ENCODE results near the gene DCHS1. TPM values are rescaled to one million over a fixed set of nuclear protein-coding genes. Genes with fewer than 3 reads are reported as not detected.

DCHS1 gene
- total and polyA plus RNA-seq, 2 of the 13 experiments (the other 11 are each of a cell fraction or from before 2014, with no cell fraction given), result under 0.01 to 0.03 TPM

- TF ChIP-seq CHCHD3 (CRISPR knock-in tag; IDR thresholded peaks at IDR 0.05), result no peak
- TF ChIP-seq ZNF678 (CRISPR knock-in tag; IDR thresholded peaks at IDR 0.05), result no peak
- TF ChIP-seq ZNF282 (IDR thresholded peaks at IDR 0.05; ENCODE audit: partially characterized antibody), result no peak
- no peak for TF ChIP-seq MAX (IDR thresholded peaks at IDR 0.05)
- no peak for TF ChIP-seq MYPOP (CRISPR knock-in tag; IDR thresholded peaks at IDR 0.05)
- TF ChIP-seq SNAI1 (CRISPR knock-in tag; IDR thresholded peaks at IDR 0.05; ENCODE audit: borderline replicate concordance), result no peak
- no peak for TF ChIP-seq ATM (IDR thresholded peaks at IDR 0.05; ENCODE audit: borderline replicate concordance)
- 0 out of 2 replicates have a peak, but pooled peaks have one; percentile 32 for TF ChIP-seq SP5 (CRISPR knock-in tag; IDR thresholded peaks at IDR 0.05; ENCODE audit: borderline replicate concordance, low read depth)
- 0 out of 2 replicates have a peak, but pooled peaks have one; percentile 23 for TF ChIP-seq ZNF552 (CRISPR knock-in tag; IDR thresholded peaks at IDR 0.05; ENCODE audit: borderline replicate concordance)
- no peak for TF ChIP-seq JUND (CRISPR knock-in tag; IDR thresholded peaks at IDR 0.05)
- no peak for TF ChIP-seq ZNF546 (CRISPR knock-in tag; conservative IDR thresholded peaks at IDR 0.05)
- no peak for TF ChIP-seq TRIM22 (IDR thresholded peaks at IDR 0.05)
- TF ChIP-seq MAFK (conservative IDR thresholded peaks at IDR 0.05 in 1 of 2, IDR thresholded peaks at IDR 0.05 in 1 of 2; ENCODE audit: low read length in 2 of 2), result no peak
- no peak for TF ChIP-seq ZSCAN12 (CRISPR knock-in tag; IDR thresholded peaks at IDR 0.05)
- TF ChIP-seq FOXP1 (IDR thresholded peaks at IDR 0.05), result no peak
- no peak for TF ChIP-seq FOXP1 (CRISPR knock-in tag; IDR thresholded peaks at IDR 0.05)
- TF ChIP-seq CEBPB (IDR thresholded peaks at IDR 0.05; ENCODE audit: borderline replicate concordance, low read depth, low read length), result no peak
- TF ChIP-seq ELF1 (CRISPR knock-in tag; IDR thresholded peaks at IDR 0.05), result peak; percentile 77
- TF ChIP-seq ZBTB3 (CRISPR knock-in tag; IDR thresholded peaks at IDR 0.05; ENCODE audit: borderline replicate concordance, low read depth), result no peak
- TF ChIP-seq ZNF766 (CRISPR knock-in tag; IDR thresholded peaks at IDR 0.05; ENCODE audit: borderline replicate concordance), result no peak
- TF ChIP-seq ZNF253 (CRISPR knock-in tag; IDR thresholded peaks at IDR 0.05; ENCODE audit: borderline replicate concordance), result 0 out of 2 replicates have a peak, but pooled peaks have one; percentile 39
- no peak for TF ChIP-seq DBP (CRISPR knock-in tag; IDR thresholded peaks at IDR 0.05; ENCODE audit: not compliant biosample characterization)
- TF ChIP-seq RFX5 (IDR thresholded peaks at IDR 0.05; ENCODE audit: low read depth, low read length), result peak; percentile 100
- TF ChIP-seq ZNF256 (CRISPR knock-in tag; conservative IDR thresholded peaks at IDR 0.05), result no peak
- TF ChIP-seq ZBTB34 (CRISPR knock-in tag; IDR thresholded peaks at IDR 0.05), result no peak
Measured at GRCh38 chr11:6619004-6619745, 36.4 kb downstream of the DCHS1 start, which contains the start of gene TPP1 (continued).
